Effector memory CD8-positive, alpha-beta T cell (primary cell): Measurements from ENCODE around the gene YWHAQ.
A peak's percentile ranks its signal among the peaks of the same experiment; 100 is the strongest.
"Not testable (repeated sequence)": the region's sequence is repeated elsewhere in the genome, so short reads cannot be mapped to it uniquely, and the experiment has no call there.

Experiments
- ATAC-seq: fragments of 150-1000 bp; cut with Tn5 transposase; replicated peaks from 2 replicates; pipeline ENCODE4 v1.10.0; 2021; ENCODE audit warnings: mild to moderate bottlenecking, moderate library complexity
- DNase-seq, 3 experiments: peaks; one replicate each; pipeline ENCODE4 v3.0.0; 2021
- H3K27ac Mint-ChIP-seq, 2 donors: one replicate each; pipeline ENCODE4 v1.8.0; 2022; ENCODE audit warnings: mild to moderate bottlenecking in 2 of 2, mixed read lengths in 2 of 2, moderate library complexity in 2 of 2
- H3K27me3 Mint-ChIP-seq, 2 donors: one replicate each; pipeline ENCODE4 v1.8.0; 2022; ENCODE audit warnings: mixed read lengths in 2 of 2
- H3K36me3 Mint-ChIP-seq: one replicate; pipeline ENCODE4 v1.8.0; 2022; ENCODE audit warnings: mild to moderate bottlenecking, moderate library complexity, mixed read lengths; ENCODE audit not compliant: insufficient read depth
- H3K4me1 Mint-ChIP-seq, 2 donors: one replicate each; pipeline ENCODE4 v1.8.0; 2022; ENCODE audit warnings: low read depth in 2 of 2, mixed read lengths in 2 of 2
- H3K4me3 Mint-ChIP-seq, 2 donors: one replicate each; pipeline ENCODE4 v1.8.0; 2022; ENCODE audit warnings: mild to moderate bottlenecking in 2 of 2, mixed read lengths in 2 of 2, moderate library complexity in 2 of 2
- H3K9me3 Mint-ChIP-seq, 2 donors: one replicate each; pipeline ENCODE4 v1.8.0; 2022; ENCODE audit warnings: mixed read lengths in 2 of 2

Gene YWHAQ

GRCh38 chr2:9614562-9614961, 16.2 kb downstream of the YWHAQ start:
- H3K27me3 Mint-ChIP-seq, result no peaks in the 10 kb centered on the region
- H3K9me3 Mint-ChIP-seq, result no peaks in the 10 kb centered on the region
- DNase-seq, result no peak
- peak overlapping the region; percentile 46 to 93 for H3K27ac Mint-ChIP-seq
- no peak for ATAC-seq
- peak overlapping the region; percentile 46 to 51 for H3K4me3 Mint-ChIP-seq
- peaks cover 47% of the 10 kb centered on the region for H3K36me3 Mint-ChIP-seq
- peaks cover 74 to 86% of the 10 kb centered on the region in 2 donors for H3K4me1 Mint-ChIP-seq

- Mint-ChIP-seq H3K4me3 (peak overlapping the region; percentile 33 to 39), H3K4me1 (peaks cover 74 to 85% of the 10 kb centered on the region in 2 donors), H3K27me3 (no peaks in the 10 kb centered on the region), H3K9me3 (no peaks in the 10 kb centered on the region), H3K27ac (no peak overlapping the region), H3K36me3 (peaks cover 47% of the 10 kb centered on the region)
- peak; percentile 33 for ATAC-seq
- no peak for DNase-seq
Measured at GRCh38 chr2:9613291-9613690, 17.5 kb downstream of the YWHAQ start.

GRCh38 chr2:9611549-9611912, 19.3 kb downstream of the YWHAQ start:
- Mint-ChIP-seq H3K36me3 (peaks cover 50% of the 10 kb centered on the region), H3K4me3 (peak overlapping the region in 1 of 2 donors; percentile 5), H3K4me1 (peaks cover 66 to 79% of the 10 kb centered on the region in 2 donors)
- H3K27ac Mint-ChIP-seq, DNase-seq, ATAC-seq, H3K27me3 Mint-ChIP-seq, H3K9me3 Mint-ChIP-seq: not testable (repeated sequence)

- DNase-seq (no peak), ATAC-seq (no peak)
- no peak overlapping the region for H3K4me3 Mint-ChIP-seq
- peaks cover 65 to 79% of the 10 kb centered on the region in 2 donors for H3K4me1 Mint-ChIP-seq
- H3K9me3 Mint-ChIP-seq, result no peaks in the 10 kb centered on the region
- H3K27ac Mint-ChIP-seq, result peak overlapping the region in 1 of 2 donors; percentile 95
- H3K36me3 Mint-ChIP-seq, result peaks cover 47% of the 10 kb centered on the region
- no peaks in the 10 kb centered on the region for H3K27me3 Mint-ChIP-seq
Measured at GRCh38 chr2:9610781-9611548, 19.8 kb downstream of the YWHAQ start.

GRCh38 chr2:9608491-9608890, 22.3 kb downstream of the YWHAQ start:
- Mint-ChIP-seq H3K27ac (peak overlapping the region; percentile 95), H3K4me1 (peaks cover 59 to 70% of the 10 kb centered on the region in 2 donors), H3K36me3 (peaks cover 57% of the 10 kb centered on the region), H3K4me3 (peak overlapping the region; percentile 84 to 85)
- peak; percentile 1 for ATAC-seq
- H3K9me3 Mint-ChIP-seq, H3K27me3 Mint-ChIP-seq, DNase-seq: not testable (repeated sequence)

GRCh38 chr2:9602412-9602811, 28.4 kb downstream of the YWHAQ start:
- Mint-ChIP-seq H3K27me3 (no peaks in the 10 kb centered on the region), H3K4me1 (peaks cover 33 to 54% of the 10 kb centered on the region in 2 donors), H3K9me3 (peaks cover 0 to 4% of the 10 kb centered on the region in 2 donors), H3K36me3 (peaks cover 81% of the 10 kb centered on the region), H3K4me3 (no peak overlapping the region), H3K27ac (peak overlapping the region in 1 of 2 donors; percentile 69)
- ATAC-seq (no peak), DNase-seq (no peak)

- peaks cover 82% of the 10 kb centered on the region for H3K36me3 Mint-ChIP-seq
- H3K4me1 Mint-ChIP-seq, result peaks cover 39 to 58% of the 10 kb centered on the region in 2 donors
- no peak for DNase-seq
- no peak for ATAC-seq
- peak overlapping the region in 1 of 2 donors; percentile 69 for H3K27ac Mint-ChIP-seq
- no peak overlapping the region for H3K4me3 Mint-ChIP-seq
- peaks cover 0 to 4% of the 10 kb centered on the region in 2 donors for H3K9me3 Mint-ChIP-seq
- H3K27me3 Mint-ChIP-seq, result no peaks in the 10 kb centered on the region
Measured at GRCh38 chr2:9601397-9601796, 29.4 kb downstream of the YWHAQ start.

GRCh38 chr2:9599430-9599829, 31.4 kb downstream of the YWHAQ start:
- no peak for DNase-seq
- Mint-ChIP-seq H3K27me3 (no peaks in the 10 kb centered on the region), H3K27ac (peak overlapping the region; percentile 22 to 77), H3K36me3 (peaks cover 65% of the 10 kb centered on the region), H3K4me3 (peak overlapping the region in 1 of 2 donors; percentile 25), H3K4me1 (peaks cover 38 to 57% of the 10 kb centered on the region in 2 donors), H3K9me3 (peaks cover 0 to 4% of the 10 kb centered on the region in 2 donors)
- no peak for ATAC-seq

- Mint-ChIP-seq H3K4me1 (peaks cover 39 to 64% of the 10 kb centered on the region in 2 donors), H3K9me3 (peaks cover 0 to 4% of the 10 kb centered on the region in 2 donors), H3K27ac (peak overlapping the region; percentile 89 to 94), H3K36me3 (peaks cover 52% of the 10 kb centered on the region), H3K4me3 (peak overlapping the region; percentile 75 to 76), H3K27me3 (no peaks in the 10 kb centered on the region)
- peak; percentile 59 for ATAC-seq
- no peak for DNase-seq
Measured at GRCh38 chr2:9596621-9597311, 34.0 kb downstream of the YWHAQ start.

GRCh38 chr2:9595746-9596145, 35.1 kb downstream of the YWHAQ start:
- Mint-ChIP-seq H3K4me1 (peaks cover 45 to 71% of the 10 kb centered on the region in 2 donors), H3K9me3 (peaks cover 0 to 4% of the 10 kb centered on the region in 2 donors), H3K4me3 (peak overlapping the region; percentile 75 to 76), H3K36me3 (peaks cover 56% of the 10 kb centered on the region), H3K27ac (peak overlapping the region; percentile 89 to 94), H3K27me3 (no peaks in the 10 kb centered on the region)
- ATAC-seq, result no peak
- DNase-seq, result no peak

GRCh38 chr2:9595256-9595655, 35.5 kb downstream of the YWHAQ start:
- not testable (repeated sequence) for H3K9me3 Mint-ChIP-seq, DNase-seq, ATAC-seq, H3K27me3 Mint-ChIP-seq
- Mint-ChIP-seq H3K4me1 (peaks cover 45 to 71% of the 10 kb centered on the region in 2 donors), H3K27ac (peak overlapping the region; percentile 89 to 94), H3K36me3 (peaks cover 56% of the 10 kb centered on the region), H3K4me3 (peak overlapping the region in 1 of 2 donors; percentile 76)

- Mint-ChIP-seq H3K4me3 (peak overlapping the region; percentile 7 to 59), H3K36me3 (peaks cover 52% of the 10 kb centered on the region), H3K27me3 (no peaks in the 10 kb centered on the region), H3K9me3 (peaks cover 0 to under 1% of the 10 kb centered on the region in 2 donors), H3K4me1 (peaks cover 45 to 70% of the 10 kb centered on the region in 2 donors), H3K27ac (peak overlapping the region; percentile 89 to 94)
- ATAC-seq (peak; percentile 12), DNase-seq (no peak)
Measured at GRCh38 chr2:9594366-9595054, 36.3 kb downstream of the YWHAQ start.

- peak; percentile 22 for ATAC-seq
Measured at GRCh38 chr2:9593925-9594324, 36.9 kb downstream of the YWHAQ start.

More at GRCh38 chr2:9593925-9594324, 36.9 kb downstream of the YWHAQ start:
- no peaks in the 10 kb centered on the region for H3K9me3 Mint-ChIP-seq
- DNase-seq, result no peak
- no peaks in the 10 kb centered on the region for H3K27me3 Mint-ChIP-seq
- peak overlapping the region; percentile 89 to 94 for H3K27ac Mint-ChIP-seq
- H3K36me3 Mint-ChIP-seq, result peaks cover 49% of the 10 kb centered on the region
- H3K4me1 Mint-ChIP-seq, result peaks cover 44 to 66% of the 10 kb centered on the region in 2 donors
- peak overlapping the region; percentile 37 to 59 for H3K4me3 Mint-ChIP-seq
